Fibroblast of skin of right biceps (primary cell): ENCODE data around the gene USP37.
A peak's percentile ranks its signal among the peaks of the same experiment; 100 is the strongest.

ENCODE experiments used
- DNase-seq: peaks from one replicate; pipeline ENCODE4 v3.0.0-alpha.2; 2013

USP37 gene

GRCh38 chr2:218471982-218472381, 96.2 kb downstream of the USP37 start:
- DNase-seq: no peak

- DNase-seq: no peak
Measured at GRCh38 chr2:218471036-218471435, 97.1 kb downstream of the USP37 start.

- DNase-seq: no peak
Measured at GRCh38 chr2:218470448-218470847, 97.7 kb downstream of the USP37 start.

DNA sequence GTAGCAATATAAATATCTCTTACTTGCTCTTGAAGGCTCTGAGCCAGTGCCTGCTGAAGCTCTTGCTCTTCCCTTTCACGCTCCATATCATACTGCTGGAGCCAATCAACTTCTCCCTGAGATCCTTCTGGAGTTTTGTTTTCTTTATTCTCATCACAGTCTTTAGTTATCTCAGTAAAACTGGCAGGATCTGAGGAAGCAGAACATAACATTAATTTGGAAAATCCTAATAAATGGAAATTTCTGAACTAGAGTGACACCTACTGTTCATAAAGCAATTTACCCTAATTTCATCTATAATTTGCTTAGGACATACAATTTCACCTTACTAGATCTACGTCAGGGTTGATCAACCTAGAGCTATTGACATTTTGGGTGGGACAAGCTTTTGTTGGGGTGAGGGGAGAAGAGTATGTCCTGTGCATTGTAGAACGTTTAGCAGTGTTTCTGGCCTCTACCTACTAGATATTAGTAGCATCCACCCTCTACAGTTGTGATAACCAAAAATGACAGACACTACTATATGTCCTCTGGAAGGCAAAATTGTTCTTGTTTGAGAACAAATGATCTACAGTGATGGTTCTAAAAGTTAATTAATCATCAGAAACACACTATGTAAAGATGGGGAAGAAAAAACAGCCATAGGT, 102.0 kb downstream of the USP37 start:
- peak; percentile 27 for DNase-seq

GRCh38 chr2:218458598-218458997, 109.6 kb downstream of the USP37 start:
- DNase-seq: no peak

GRCh38 chr2:218456849-218457248, 111.3 kb downstream of the USP37 start:
- no peak for DNase-seq

DNA sequence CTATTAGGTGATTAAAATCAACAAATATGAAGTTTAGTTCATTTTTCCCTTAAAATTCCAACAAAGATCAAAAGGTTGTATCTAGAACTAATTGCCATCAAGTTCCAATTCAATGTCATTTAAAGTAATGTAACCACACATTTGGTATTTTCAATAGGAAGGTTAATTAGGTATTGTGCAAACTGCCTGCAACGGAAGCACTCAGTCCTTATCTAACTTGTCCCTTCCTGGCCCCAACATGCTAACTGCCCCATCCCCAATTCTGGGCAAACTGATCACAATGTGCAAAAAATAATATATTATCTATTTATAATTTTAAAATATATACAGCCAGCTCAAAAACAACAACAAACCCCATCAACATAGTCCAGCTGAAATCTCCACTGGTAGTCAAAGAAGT, 116.1 kb downstream of the USP37 start:
- no peak for DNase-seq

GRCh38 chr2:218448934-218449333, 119.2 kb downstream of the USP37 start:
- DNase-seq: peak; percentile 11

GRCh38 chr2:218447072-218447471, 121.1 kb downstream of the USP37 start:
- no peak for DNase-seq

- no peak for DNase-seq
Measured at GRCh38 chr2:218446547-218446946, 121.6 kb downstream of the USP37 start.

GRCh38 chr2:218445602-218446001, 122.5 kb downstream of the USP37 start:
- DNase-seq: no peak

DNA sequence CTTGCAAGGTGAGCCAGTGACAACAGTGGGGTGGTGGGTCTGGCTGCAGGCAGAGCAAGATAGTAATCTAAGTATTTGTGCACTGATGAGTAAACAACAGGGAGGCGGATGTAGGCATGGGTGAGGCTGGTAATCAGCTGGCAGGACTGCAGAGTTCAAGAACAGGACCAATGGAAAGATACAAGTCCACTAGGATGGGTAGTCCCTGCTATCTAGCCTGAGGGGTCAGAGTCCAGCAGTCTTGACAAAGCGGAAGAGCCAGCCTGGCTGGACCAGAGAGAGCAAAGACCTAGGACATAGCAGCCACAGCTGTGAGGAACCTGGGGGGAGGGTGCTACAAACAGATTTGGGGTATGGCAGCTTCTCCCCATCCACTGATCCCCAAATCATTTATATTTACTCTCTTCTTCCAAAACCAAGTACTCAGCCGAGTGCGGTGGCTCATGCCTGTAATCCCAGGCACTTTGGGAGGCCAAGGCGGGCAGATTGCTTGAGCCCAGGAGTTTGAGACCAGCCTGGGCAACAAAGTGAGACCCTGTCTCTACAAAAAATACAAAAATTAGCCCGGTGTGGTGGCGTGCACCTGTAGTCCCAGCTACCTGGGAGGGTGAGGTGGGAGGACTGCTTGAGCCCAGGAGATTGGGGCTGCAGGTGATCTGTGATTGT, 123.3 kb downstream of the USP37 start:
- DNase-seq: no peak

DNA sequence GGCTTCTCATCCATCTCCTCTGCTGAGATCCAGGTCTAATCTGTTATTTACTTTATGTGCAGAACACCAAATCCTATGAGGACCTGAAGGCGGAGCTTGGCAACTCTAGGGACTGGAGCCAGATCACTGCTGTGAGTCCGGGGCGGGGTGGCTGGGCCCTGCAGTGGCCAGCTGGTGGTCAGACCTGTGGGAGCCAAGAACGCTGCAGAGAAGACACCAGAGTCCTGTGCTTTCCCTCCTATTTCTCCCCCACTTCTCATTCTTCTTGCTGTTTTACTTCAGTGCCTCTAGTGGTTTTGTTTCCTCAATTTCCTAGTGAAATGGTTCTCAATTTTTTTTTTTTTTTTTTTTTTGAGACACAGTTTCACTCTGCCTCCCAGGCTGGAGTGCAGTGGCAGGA, 129.6 kb downstream of the USP37 start:
- DNase-seq: no peak

GRCh38 chr2:218437969-218438368, 130.2 kb downstream of the USP37 start:
- DNase-seq: no peak

DNA sequence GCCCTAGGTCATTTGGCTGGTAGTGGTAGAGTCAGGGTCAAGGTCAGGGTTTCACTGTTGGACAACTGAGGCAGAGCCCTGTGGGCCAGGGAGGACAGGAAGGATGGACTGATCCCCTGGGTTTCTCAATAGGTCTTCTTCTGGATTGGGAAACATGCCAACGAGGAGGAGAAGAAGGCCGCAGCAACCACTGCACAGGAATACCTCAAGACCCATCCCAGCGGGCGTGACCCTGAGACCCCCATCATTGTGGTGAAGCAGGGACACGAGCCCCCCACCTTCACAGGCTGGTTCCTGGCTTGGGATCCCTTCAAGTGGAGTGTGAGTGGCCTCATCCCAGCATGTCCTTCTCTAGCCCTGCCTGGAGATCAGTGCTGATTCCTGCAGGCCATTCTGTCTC, 131.2 kb downstream of the USP37 start:
- DNase-seq: no peak

GRCh38 chr2:218435003-218435982, 132.9 kb downstream of the USP37 start:
- no peak for DNase-seq

DNA sequence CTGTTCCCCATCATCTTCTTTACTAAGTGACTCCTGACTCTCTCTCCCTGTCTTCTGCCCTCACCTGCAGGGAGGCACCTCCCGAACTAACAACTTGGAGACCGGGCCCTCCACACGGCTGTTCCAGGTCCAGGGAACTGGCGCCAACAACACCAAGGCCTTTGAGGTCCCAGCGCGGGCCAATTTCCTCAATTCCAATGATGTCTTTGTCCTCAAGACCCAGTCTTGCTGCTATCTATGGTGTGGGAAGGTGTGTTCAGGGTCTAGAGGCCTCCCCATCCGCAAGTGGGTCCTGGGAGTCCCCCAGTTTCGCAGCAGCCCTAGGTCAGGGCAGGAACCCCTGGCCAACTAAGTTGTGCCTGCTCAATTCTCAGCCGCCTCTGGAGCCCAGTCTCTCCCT, 133.7 kb downstream of the USP37 start:
- DNase-seq: no peak

GRCh38 chr2:218432676-218433365, 135.3 kb downstream of the USP37 start:
- DNase-seq: no peak

DNA sequence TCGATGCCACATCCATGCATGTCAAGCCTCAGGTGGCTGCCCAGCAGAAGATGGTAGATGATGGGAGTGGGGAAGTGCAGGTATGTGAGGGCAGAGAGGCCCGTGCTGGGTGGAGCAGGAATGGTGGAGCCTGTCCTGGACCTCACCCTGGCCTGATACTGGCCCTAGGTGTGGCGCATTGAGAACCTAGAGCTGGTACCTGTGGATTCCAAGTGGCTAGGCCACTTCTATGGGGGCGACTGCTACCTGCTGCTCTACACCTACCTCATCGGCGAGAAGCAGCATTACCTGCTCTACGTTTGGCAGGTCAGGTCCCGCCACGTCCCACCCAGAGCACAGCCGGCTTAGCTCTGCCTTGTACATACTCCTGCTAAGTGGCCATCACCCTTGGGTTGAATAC, 136.3 kb downstream of the USP37 start:
- DNase-seq: no peak

GRCh38 chr2:218430721-218431120, 137.4 kb downstream of the USP37 start:
- no peak for DNase-seq

DNA sequence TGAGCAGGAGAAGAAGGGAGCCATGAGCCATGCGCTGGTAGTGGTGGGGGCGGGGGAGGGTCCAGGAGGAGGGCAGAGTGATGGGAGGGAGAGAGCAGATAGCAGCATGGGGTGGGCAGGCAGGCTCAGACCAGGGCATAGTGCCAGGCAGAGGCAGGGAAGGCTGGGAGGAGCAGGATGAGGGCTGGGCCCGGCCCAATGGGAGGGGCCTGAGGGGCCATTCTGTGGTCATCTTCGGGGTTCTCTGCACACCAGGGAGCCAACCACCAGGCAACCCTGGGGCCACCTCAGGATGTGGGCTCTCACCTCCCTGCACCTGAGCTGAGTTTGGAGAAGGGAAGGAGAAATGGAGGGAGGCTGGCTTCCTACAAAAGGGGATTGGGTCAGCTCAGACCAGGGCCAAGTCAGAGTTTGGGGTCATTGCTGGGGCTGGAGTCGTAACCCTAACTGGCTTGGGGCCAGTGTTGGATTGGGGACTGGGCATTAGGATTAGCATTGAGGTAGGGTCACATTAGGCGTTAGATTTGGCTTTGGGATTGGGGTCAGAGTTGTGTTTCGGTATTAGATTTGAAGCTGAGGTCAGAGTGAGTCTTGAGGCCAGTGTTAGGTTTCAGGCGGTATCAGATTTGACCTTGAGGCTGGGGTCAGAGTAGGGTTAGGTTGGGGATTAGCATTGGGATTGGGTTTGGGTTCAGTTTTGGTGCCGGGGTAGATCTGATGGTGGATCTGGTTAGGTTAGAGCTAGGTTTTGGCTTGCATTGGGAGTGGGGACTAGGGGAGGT, 138.0 kb downstream of the USP37 start:
- no peak for DNase-seq

DNA sequence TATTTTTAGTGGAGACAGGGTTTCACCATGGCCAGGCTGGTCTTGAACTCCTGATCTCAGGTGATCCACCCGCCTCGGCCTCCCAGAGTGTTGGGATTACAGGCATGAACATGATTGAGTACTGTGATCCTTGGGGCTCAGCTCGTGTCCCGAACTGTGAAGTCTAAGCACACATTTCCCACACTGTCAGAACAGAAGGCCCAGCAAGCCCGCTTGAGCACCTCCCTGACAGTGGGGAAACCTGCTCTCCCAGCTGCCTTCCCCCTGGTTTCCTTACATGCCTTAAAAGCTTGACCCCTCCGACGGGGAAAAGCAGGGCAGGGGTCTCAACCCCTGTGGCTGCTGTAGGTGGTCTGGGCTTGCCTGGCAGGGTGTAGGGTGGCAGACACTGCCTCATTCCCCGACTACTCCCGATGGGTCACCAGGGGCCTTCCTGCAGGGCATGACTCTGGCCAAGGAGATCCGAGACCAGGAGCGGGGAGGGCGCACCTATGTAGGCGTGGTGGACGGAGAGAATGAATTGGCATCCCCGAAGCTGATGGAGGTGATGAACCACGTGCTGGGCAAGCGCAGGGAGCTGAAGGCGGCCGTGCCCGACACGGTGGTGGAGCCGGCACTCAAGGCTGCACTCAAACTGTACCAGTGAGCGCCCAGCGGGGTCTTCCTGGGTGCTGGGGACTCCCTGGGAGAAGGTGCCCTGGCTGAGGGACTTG, 139.1 kb downstream of the USP37 start:
- DNase-seq: no peak
